K562 (cell line): ENCODE data around the gene ZNF12. TPM values are rescaled to one million over a fixed set of nuclear protein-coding genes. Genes with fewer than 3 reads are reported as not detected.

Experiments
- BACH1 ChIP-seq: fragments of 200-800 bp; sonication (Bioruptor generic); IDR thresholded peaks from 2 replicates; pipeline ENCODE4 v1.6.1; 2016; ENCODE audit warnings: missing genetic modification characterization, missing compliant biosample characterization
- CBFA2T3 ChIP-seq: fragments of 450-650 bp; IDR thresholded peaks from 2 replicates; pipeline ENCODE4 v1.6.1; 2017
- CCNT2 ChIP-seq: IDR thresholded peaks from 2 replicates; pipeline ENCODE4 v1.6.1; 2011; ENCODE audit warnings: borderline replicate concordance, low read depth, mild to moderate bottlenecking, moderate library complexity, mixed read lengths, low read length; ENCODE audit not compliant: insufficient read length; ENCODE audit errors: extremely low read depth
- ELF2 ChIP-seq: fragments of 250-450 bp; sonication (Bioruptor Pico); IDR thresholded peaks from 2 replicates; pipeline ENCODE4 v1.5.0; 2021; ENCODE audit warnings: mild to moderate bottlenecking
- EWSR1 ChIP-seq: fragments of 450-650 bp; IDR thresholded peaks from 2 replicates; pipeline ENCODE4 v1.6.1; 2018; ENCODE audit warnings: borderline replicate concordance, mild to moderate bottlenecking, low read depth, moderate library complexity; ENCODE audit not compliant: partially characterized antibody
- HNRNPH1 ChIP-seq: fragments of 200-400 bp; formaldehyde crosslinking; optimal IDR thresholded peaks from 2 replicates; pipeline ENCODE3; 2017; ENCODE audit warnings: low read depth, mild to moderate bottlenecking, low read length, moderate library complexity
- IFI16 ChIP-seq: fragments of 250-450 bp; sonication (Bioruptor Pico); IDR thresholded peaks from 2 replicates; pipeline ENCODE4 v2.1.2; 2022; ENCODE audit warnings: mild to moderate bottlenecking, inconsistent platforms
- KHSRP ChIP-seq: fragments of 450-650 bp; IDR thresholded peaks from 2 replicates; pipeline ENCODE4 v1.6.1; 2017
- NR3C1 ChIP-seq: sonication (generic); formaldehyde crosslinking; IDR thresholded peaks from 2 replicates; pipeline ENCODE4 v1.8.1; 2022; ENCODE audit warnings: missing genetic modification reagents
- SREBF1 ChIP-seq: fragments of 150-350 bp; IDR thresholded peaks from 2 replicates; pipeline ENCODE4 v1.6.1; 2014; ENCODE audit warnings: antibody characterized with exemption, low read depth, low read length, borderline replicate concordance
- XRCC5 ChIP-seq: fragments of 200-400 bp; formaldehyde crosslinking; IDR thresholded peaks from 2 replicates; pipeline ENCODE4 v1.6.1; 2017; ENCODE audit warnings: low read depth, mild to moderate bottlenecking, low read length
- ZNF124 ChIP-seq: sonication (generic); formaldehyde crosslinking; IDR thresholded peaks from 2 replicates; pipeline ENCODE4 v1.8.1; 2022; ENCODE audit warnings: missing genetic modification reagents
- ZNF24 ChIP-seq: fragments of 450-650 bp; IDR thresholded peaks from 2 replicates; pipeline ENCODE4 v1.6.1; 2016
- ZNF507 ChIP-seq: conservative IDR thresholded peaks from 2 replicates; pipeline ENCODE4 v1.6.1; 2017; ENCODE audit warnings: missing genetic modification characterization, missing compliant biosample characterization
- polyA plus RNA-seq, 8 experiments: library from polyadenylated mRNA; depleted of rRNA in 4 of 8; stranded (reverse) in 5 of 8; unstranded in 3 of 8; fragments of >200 nt; fragmentation: Nextera tagmentation in 2 of 8; fragmentation: Illumina TruSeq in 1 of 8; extraction: Ambion mirVana in 2 of 8; extraction: Trizol in 1 of 8; gene quantifications; 2 replicates each; pipeline versions ENCODE4 v1.2.1 to v1.2.3, GENCODE V29; 2011 to 2014; ENCODE audit warnings: inconsistent platforms in 1 of 8, missing spikeins in 1 of 8
- total RNA-seq, 7 experiments: library from RNA; depleted of rRNA in 6 of 7; stranded (reverse); fragments of >200 nt in 6 of 7; fragmentation: Illumina TruSeq in 2 of 7; extraction: Trizol in 2 of 7; gene quantifications; 2 replicates each; pipeline versions ENCODE4 v1.2.1 to v1.2.3, GENCODE V29; 2011 to 2021; ENCODE audit warnings: low replicate concordance in 1 of 7
- TF ChIP-seq, protein P1 (sequence below), 2 experiments: fragments of 150-350 bp in 1 of 2; IDR thresholded peaks; 2 replicates each; pipeline ENCODE4 v1.6.1; 2012 to 2016; ENCODE audit warnings: low read depth in 2 of 2, low read length in 2 of 2, mild to moderate bottlenecking in 1 of 2, moderate library complexity in 1 of 2
- TF ChIP-seq, protein P2 (sequence below): fragments of 450-650 bp; formaldehyde crosslinking; IDR thresholded peaks from 2 replicates; pipeline ENCODE4 v1.4.0; 2020; ENCODE audit warnings: mild to moderate bottlenecking, moderate library complexity
- TF ChIP-seq, protein P3 (sequence below), 2 experiments: fragments of 450-650 bp; formaldehyde crosslinking in 1 of 2; IDR thresholded peaks; 2 replicates each; pipeline versions ENCODE4 v1.4.0 to v1.6.1; 2014 to 2020; ENCODE audit warnings: mild to moderate bottlenecking in 2 of 2, borderline replicate concordance in 1 of 2, low read depth in 1 of 2

Gene ZNF12
- total and polyA plus RNA-seq, 9 of the 15 experiments (the other 6 are each of a cell fraction or from before 2014, with no cell fraction given), result 5.8 to 32.3 (median 18.9) TPM

GRCh38 chr7:6640246-6640721 lies 66.5 kb downstream of the ZNF12 start (continued):
- TF ChIP-seq, protein P1, sequence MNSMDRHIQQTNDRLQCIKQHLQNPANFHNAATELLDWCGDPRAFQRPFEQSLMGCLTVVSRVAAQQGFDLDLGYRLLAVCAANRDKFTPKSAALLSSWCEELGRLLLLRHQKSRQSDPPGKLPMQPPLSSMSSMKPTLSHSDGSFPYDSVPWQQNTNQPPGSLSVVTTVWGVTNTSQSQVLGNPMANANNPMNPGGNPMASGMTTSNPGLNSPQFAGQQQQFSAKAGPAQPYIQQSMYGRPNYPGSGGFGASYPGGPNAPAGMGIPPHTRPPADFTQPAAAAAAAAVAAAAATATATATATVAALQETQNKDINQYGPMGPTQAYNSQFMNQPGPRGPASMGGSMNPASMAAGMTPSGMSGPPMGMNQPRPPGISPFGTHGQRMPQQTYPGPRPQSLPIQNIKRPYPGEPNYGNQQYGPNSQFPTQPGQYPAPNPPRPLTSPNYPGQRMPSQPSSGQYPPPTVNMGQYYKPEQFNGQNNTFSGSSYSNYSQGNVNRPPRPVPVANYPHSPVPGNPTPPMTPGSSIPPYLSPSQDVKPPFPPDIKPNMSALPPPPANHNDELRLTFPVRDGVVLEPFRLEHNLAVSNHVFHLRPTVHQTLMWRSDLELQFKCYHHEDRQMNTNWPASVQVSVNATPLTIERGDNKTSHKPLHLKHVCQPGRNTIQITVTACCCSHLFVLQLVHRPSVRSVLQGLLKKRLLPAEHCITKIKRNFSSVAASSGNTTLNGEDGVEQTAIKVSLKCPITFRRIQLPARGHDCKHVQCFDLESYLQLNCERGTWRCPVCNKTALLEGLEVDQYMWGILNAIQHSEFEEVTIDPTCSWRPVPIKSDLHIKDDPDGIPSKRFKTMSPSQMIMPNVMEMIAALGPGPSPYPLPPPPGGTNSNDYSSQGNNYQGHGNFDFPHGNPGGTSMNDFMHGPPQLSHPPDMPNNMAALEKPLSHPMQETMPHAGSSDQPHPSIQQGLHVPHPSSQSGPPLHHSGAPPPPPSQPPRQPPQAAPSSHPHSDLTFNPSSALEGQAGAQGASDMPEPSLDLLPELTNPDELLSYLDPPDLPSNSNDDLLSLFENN (IDR thresholded peaks at IDR 0.05; ENCODE audit: low read depth in 2 of 2, low read length in 2 of 2), result no peak
- TF ChIP-seq HNRNPH1, result no peak
- no peak for TF ChIP-seq ZNF24
- no peak for TF ChIP-seq ZNF507 (tag)
- TF ChIP-seq IFI16, result no peak
- TF ChIP-seq, protein P2, sequence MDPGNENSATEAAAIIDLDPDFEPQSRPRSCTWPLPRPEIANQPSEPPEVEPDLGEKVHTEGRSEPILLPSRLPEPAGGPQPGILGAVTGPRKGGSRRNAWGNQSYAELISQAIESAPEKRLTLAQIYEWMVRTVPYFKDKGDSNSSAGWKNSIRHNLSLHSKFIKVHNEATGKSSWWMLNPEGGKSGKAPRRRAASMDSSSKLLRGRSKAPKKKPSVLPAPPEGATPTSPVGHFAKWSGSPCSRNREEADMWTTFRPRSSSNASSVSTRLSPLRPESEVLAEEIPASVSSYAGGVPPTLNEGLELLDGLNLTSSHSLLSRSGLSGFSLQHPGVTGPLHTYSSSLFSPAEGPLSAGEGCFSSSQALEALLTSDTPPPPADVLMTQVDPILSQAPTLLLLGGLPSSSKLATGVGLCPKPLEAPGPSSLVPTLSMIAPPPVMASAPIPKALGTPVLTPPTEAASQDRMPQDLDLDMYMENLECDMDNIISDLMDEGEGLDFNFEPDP (CRISPR knock-in tag), result no peak
- no peak for TF ChIP-seq CCNT2
- TF ChIP-seq NR3C1 (CRISPR knock-in tag), result no peak
- TF ChIP-seq ZNF124 (CRISPR knock-in tag), result no peak
- peak; percentile 62; the same call in 1 of the 2 replicates for TF ChIP-seq CBFA2T3
- TF ChIP-seq ELF2 (CRISPR knock-in tag), result no peak
- no peak for TF ChIP-seq BACH1 (tag)
- no peak for TF ChIP-seq SREBF1
- TF ChIP-seq XRCC5, result no peak
- no peak for TF ChIP-seq EWSR1
- TF ChIP-seq, protein P3, sequence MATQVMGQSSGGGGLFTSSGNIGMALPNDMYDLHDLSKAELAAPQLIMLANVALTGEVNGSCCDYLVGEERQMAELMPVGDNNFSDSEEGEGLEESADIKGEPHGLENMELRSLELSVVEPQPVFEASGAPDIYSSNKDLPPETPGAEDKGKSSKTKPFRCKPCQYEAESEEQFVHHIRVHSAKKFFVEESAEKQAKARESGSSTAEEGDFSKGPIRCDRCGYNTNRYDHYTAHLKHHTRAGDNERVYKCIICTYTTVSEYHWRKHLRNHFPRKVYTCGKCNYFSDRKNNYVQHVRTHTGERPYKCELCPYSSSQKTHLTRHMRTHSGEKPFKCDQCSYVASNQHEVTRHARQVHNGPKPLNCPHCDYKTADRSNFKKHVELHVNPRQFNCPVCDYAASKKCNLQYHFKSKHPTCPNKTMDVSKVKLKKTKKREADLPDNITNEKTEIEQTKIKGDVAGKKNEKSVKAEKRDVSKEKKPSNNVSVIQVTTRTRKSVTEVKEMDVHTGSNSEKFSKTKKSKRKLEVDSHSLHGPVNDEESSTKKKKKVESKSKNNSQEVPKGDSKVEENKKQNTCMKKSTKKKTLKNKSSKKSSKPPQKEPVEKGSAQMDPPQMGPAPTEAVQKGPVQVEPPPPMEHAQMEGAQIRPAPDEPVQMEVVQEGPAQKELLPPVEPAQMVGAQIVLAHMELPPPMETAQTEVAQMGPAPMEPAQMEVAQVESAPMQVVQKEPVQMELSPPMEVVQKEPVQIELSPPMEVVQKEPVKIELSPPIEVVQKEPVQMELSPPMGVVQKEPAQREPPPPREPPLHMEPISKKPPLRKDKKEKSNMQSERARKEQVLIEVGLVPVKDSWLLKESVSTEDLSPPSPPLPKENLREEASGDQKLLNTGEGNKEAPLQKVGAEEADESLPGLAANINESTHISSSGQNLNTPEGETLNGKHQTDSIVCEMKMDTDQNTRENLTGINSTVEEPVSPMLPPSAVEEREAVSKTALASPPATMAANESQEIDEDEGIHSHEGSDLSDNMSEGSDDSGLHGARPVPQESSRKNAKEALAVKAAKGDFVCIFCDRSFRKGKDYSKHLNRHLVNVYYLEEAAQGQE (IDR thresholded peaks at IDR 0.05; ENCODE audit: borderline replicate concordance), result peak; percentile 76
- TF ChIP-seq, protein P3 (CRISPR knock-in tag; IDR thresholded peaks at IDR 0.05; ENCODE audit: low read depth), result no peak
- no peak for TF ChIP-seq KHSRP
